ENCODE measurements around the gene PKMYT1. TPM values are rescaled to one million over a fixed set of nuclear protein-coding genes. Genes with fewer than 3 reads are reported as not detected.

PKMYT1 gene
- total and polyA plus RNA-seq, 5 donors from 2014 or later: 1.5 to 7.2 (median 3.1) TPM

GRCh38 chr16:2982402-2982801, 2.2 kb upstream of the PKMYT1 start:
- no peak for ATAC-seq (ENCODE audit: low read depth in 2 of 2)

DNA sequence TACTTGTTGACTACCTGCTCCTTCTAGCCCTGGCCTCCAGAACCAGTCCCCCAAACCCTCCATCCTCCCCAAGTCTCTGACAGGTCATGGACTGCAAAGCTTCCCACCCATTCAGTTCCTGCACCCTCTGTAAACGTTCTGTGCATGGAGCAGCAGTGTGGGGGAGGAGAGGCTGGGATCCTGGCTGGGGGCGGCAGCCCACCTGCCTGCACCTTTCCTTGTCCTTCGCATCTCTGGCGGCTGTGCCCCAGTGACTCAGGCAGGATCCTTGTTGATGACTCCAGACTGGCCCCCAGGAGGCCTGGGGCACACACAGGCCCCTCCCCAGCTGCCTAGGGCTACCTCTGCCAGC, 1.6 kb upstream of the PKMYT1 start:
- no peak for ATAC-seq (ENCODE audit: low read depth in 2 of 2)
- Mint-ChIP-seq H3K27me3 (peaks cover 13% of the 10 kb centered on the region), H3K36me3 (no peaks in the 10 kb centered on the region)

More at GRCh38 chr16:2982402-2982801, 2.2 kb upstream of the PKMYT1 start:
- H3K27ac ChIP-seq (ENCODE audit: insufficient read depth, low read length, poor library complexity, severe bottlenecking): no peak overlapping the region
- H3K4me1 ChIP-seq (ENCODE audit: control insufficient read depth, insufficient read depth, low read length, poor library complexity, severe bottlenecking): peaks cover 26% of the 10 kb centered on the region
- no peaks in the 10 kb centered on the region for H3K36me3 ChIP-seq (ENCODE audit: control insufficient read depth, insufficient read depth, low read length)
- H3K4me3 Mint-ChIP-seq: peak overlapping the region; percentile 10 to 87 (median 73)
- peaks cover 0 to 18% (median 4%) of the 10 kb centered on the region in 4 donors for H3K4me1 Mint-ChIP-seq
- H3K9me3 Mint-ChIP-seq: no peaks in the 10 kb centered on the region
- no peaks in the 10 kb centered on the region for H3K27me3 ChIP-seq (ENCODE audit: control insufficient read depth, insufficient read depth, low read length)
- H3K4me3 ChIP-seq (ENCODE audit: low read depth, low read length): no peak overlapping the region
- H3K9me3 ChIP-seq (ENCODE audit: control insufficient read depth in 2 of 2, low read length in 2 of 2): no peaks in the 10 kb centered on the region
- H3K27ac Mint-ChIP-seq: peak overlapping the region in 1 of 3 donors; percentile 42
- DNase-seq: no peak
- H3K27me3 Mint-ChIP-seq: peaks cover 13% of the 10 kb centered on the region
- no peaks in the 10 kb centered on the region for H3K36me3 Mint-ChIP-seq

DNA sequence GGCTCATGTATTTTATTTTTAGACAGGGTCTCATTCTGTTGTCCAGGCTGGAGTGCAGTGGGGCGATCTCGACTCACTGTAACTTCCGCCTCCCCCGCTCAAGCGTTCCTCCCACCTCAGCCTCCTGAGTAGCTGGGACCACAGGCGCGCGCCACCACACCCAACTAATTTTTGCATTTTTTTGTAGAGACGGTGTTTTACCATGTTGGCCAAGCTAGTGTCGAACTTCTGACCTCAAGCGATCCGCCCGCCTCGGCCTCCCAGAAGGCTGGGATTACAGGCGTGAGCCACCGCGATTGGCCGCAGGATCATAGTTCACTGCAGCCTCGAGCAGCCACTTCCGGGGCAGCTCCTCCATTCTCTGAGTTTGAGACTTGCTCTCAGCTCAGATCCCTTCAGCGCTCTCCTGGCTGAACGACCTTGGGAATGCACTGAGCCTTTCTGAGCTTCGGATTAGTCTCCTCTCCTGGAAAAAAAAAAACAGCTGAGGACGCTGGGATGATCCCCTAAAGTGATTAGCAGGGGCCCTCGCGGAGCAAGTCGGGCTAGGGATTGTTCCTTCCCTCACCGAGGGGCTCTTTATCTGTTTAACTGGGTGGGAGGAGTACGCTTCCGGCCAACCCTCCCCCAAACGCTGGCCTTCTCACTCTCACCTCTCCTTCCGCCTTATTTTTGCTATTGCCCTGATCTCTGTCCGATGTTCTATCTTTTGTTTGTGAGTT, 1.1 kb upstream of the PKMYT1 start:
- Mint-ChIP-seq H3K27me3 (peaks cover 13% of the 10 kb centered on the region), H3K27ac (peak overlapping the region in 2 of 3 donors; percentile 74 to 81), H3K36me3 (no peaks in the 10 kb centered on the region), H3K4me3 (peak overlapping the region; percentile 81 to 87 (median 84)), H3K4me1 (peaks cover 0 to 18% (median 4%) of the 10 kb centered on the region in 4 donors), H3K9me3 (no peaks in the 10 kb centered on the region)
- no peaks in the 10 kb centered on the region for H3K9me3 ChIP-seq (ENCODE audit: control insufficient read depth in 2 of 2, low read length in 2 of 2)
- DNase-seq: no peak
- no peaks in the 10 kb centered on the region for H3K36me3 ChIP-seq (ENCODE audit: control insufficient read depth, insufficient read depth, low read length)
- peaks cover 26% of the 10 kb centered on the region for H3K4me1 ChIP-seq (ENCODE audit: control insufficient read depth, insufficient read depth, low read length, poor library complexity, severe bottlenecking)
- no peaks in the 10 kb centered on the region for H3K27me3 ChIP-seq (ENCODE audit: control insufficient read depth, insufficient read depth, low read length)
- no peak overlapping the region for H3K4me3 ChIP-seq (ENCODE audit: low read depth, low read length)
- ATAC-seq (ENCODE audit: low read depth in 2 of 2): no peak
- H3K27ac ChIP-seq (ENCODE audit: insufficient read depth, low read length, poor library complexity, severe bottlenecking): no peak overlapping the region

More for the DNA sequence above, 1.6 kb upstream of the PKMYT1 start:
- DNase-seq: no peak
- H3K9me3 Mint-ChIP-seq: no peaks in the 10 kb centered on the region
- Histone ChIP-seq H3K27me3 (ENCODE audit: control insufficient read depth, insufficient read depth, low read length) (no peaks in the 10 kb centered on the region), H3K9me3 (ENCODE audit: control insufficient read depth in 2 of 2, low read length in 2 of 2) (no peaks in the 10 kb centered on the region), H3K4me1 (ENCODE audit: control insufficient read depth, insufficient read depth, low read length, poor library complexity, severe bottlenecking) (peaks cover 26% of the 10 kb centered on the region), H3K36me3 (ENCODE audit: control insufficient read depth, insufficient read depth, low read length) (no peaks in the 10 kb centered on the region), H3K27ac (ENCODE audit: insufficient read depth, low read length, poor library complexity, severe bottlenecking) (no peak overlapping the region), H3K4me3 (ENCODE audit: low read depth, low read length) (no peak overlapping the region)
- H3K4me3 Mint-ChIP-seq: peak overlapping the region in 3 of 4 donors; percentile 81 to 87 (median 83)
- H3K27ac Mint-ChIP-seq: no peak overlapping the region
- peaks cover 0 to 18% (median 4%) of the 10 kb centered on the region in 4 donors for H3K4me1 Mint-ChIP-seq

GRCh38 chr16:2979669-2980226, 498 bp downstream of the PKMYT1 start:
- no peaks in the 10 kb centered on the region for H3K36me3 Mint-ChIP-seq
- H3K9me3 ChIP-seq (ENCODE audit: control insufficient read depth in 2 of 2, low read length in 2 of 2): no peaks in the 10 kb centered on the region
- H3K4me3 ChIP-seq (ENCODE audit: low read depth, low read length): no peak overlapping the region
- peak overlapping the region; percentile 14 for H3K27ac ChIP-seq (ENCODE audit: insufficient read depth, low read length, poor library complexity, severe bottlenecking)
- DNase-seq (peak in 1 of 3 donors; percentile 27), ATAC-seq (ENCODE audit: low read depth in 2 of 2) (no peak)
- H3K4me3 Mint-ChIP-seq: peak overlapping the region in 3 of 4 donors; percentile 71 to 80 (median 72)
- no peaks in the 10 kb centered on the region for H3K27me3 ChIP-seq (ENCODE audit: control insufficient read depth, insufficient read depth, low read length)
- peak overlapping the region in 1 of 3 donors; percentile 20 for H3K27ac Mint-ChIP-seq
- peaks cover 26% of the 10 kb centered on the region for H3K4me1 ChIP-seq (ENCODE audit: control insufficient read depth, insufficient read depth, low read length, poor library complexity, severe bottlenecking)
- no peaks in the 10 kb centered on the region for H3K36me3 ChIP-seq (ENCODE audit: control insufficient read depth, insufficient read depth, low read length)
- H3K9me3 Mint-ChIP-seq: no peaks in the 10 kb centered on the region
- peaks cover 0 to 18% (median 4%) of the 10 kb centered on the region in 4 donors for H3K4me1 Mint-ChIP-seq
- peaks cover 11% of the 10 kb centered on the region for H3K27me3 Mint-ChIP-seq

- no peak for ATAC-seq (ENCODE audit: low read depth in 2 of 2)
- H3K4me3 ChIP-seq (ENCODE audit: low read depth, low read length): no peak overlapping the region
- peaks cover 0 to 12% (median 4%) of the 10 kb centered on the region in 4 donors for H3K4me1 Mint-ChIP-seq
- no peaks in the 10 kb centered on the region for H3K9me3 Mint-ChIP-seq
- H3K27me3 Mint-ChIP-seq: peaks cover 7% of the 10 kb centered on the region
- H3K36me3 Mint-ChIP-seq: no peaks in the 10 kb centered on the region
- H3K4me3 Mint-ChIP-seq: peak overlapping the region in 1 of 4 donors; percentile 81
- no peaks in the 10 kb centered on the region for H3K27me3 ChIP-seq (ENCODE audit: control insufficient read depth, insufficient read depth, low read length)
- peaks cover 17% of the 10 kb centered on the region for H3K4me1 ChIP-seq (ENCODE audit: control insufficient read depth, insufficient read depth, low read length, poor library complexity, severe bottlenecking)
- no peak for DNase-seq
- no peaks in the 10 kb centered on the region for H3K36me3 ChIP-seq (ENCODE audit: control insufficient read depth, insufficient read depth, low read length)
- no peak overlapping the region for H3K27ac Mint-ChIP-seq
- H3K9me3 ChIP-seq (ENCODE audit: control insufficient read depth in 2 of 2, low read length in 2 of 2): no peaks in the 10 kb centered on the region
- no peak overlapping the region for H3K27ac ChIP-seq (ENCODE audit: insufficient read depth, low read length, poor library complexity, severe bottlenecking)
Observed at GRCh38 chr16:2977440-2977839, 2.8 kb downstream of the PKMYT1 start.

DNA sequence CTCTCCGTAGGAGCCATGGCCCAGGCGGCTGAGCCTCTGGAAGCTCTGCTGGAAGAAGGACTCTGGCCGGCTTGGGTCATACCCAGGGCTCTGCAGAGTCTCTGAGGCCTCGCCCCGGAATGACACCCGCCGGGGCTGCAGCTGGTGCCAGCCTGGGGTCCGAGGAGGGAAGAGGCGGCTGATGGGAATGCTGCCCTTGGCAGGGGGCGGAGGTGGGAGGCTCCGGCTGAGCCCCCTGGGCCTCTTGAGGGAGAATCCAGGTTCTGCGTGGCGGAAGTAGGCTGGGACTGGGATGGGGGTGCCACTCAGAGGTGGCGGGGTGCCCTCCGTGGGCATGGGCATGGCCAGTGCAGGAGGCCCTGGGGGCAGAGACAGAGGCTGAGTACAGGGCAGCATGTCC, 3.6 kb downstream of the PKMYT1 start:
- Mint-ChIP-seq H3K4me1 (peaks cover 0 to 12% (median 1%) of the 10 kb centered on the region in 4 donors), H3K9me3 (no peaks in the 10 kb centered on the region), H3K27ac (no peak overlapping the region), H3K36me3 (no peaks in the 10 kb centered on the region), H3K27me3 (peaks cover 9% of the 10 kb centered on the region), H3K4me3 (peak overlapping the region in 1 of 4 donors; percentile 81)
- DNase-seq: no peak
- Histone ChIP-seq H3K4me1 (ENCODE audit: control insufficient read depth, insufficient read depth, low read length, poor library complexity, severe bottlenecking) (peaks cover 17% of the 10 kb centered on the region), H3K9me3 (ENCODE audit: control insufficient read depth in 2 of 2, low read length in 2 of 2) (no peaks in the 10 kb centered on the region), H3K27me3 (ENCODE audit: control insufficient read depth, insufficient read depth, low read length) (no peaks in the 10 kb centered on the region), H3K4me3 (ENCODE audit: low read depth, low read length) (no peak overlapping the region), H3K27ac (ENCODE audit: insufficient read depth, low read length, poor library complexity, severe bottlenecking) (no peak overlapping the region), H3K36me3 (ENCODE audit: control insufficient read depth, insufficient read depth, low read length) (no peaks in the 10 kb centered on the region)
- no peak for ATAC-seq (ENCODE audit: low read depth in 2 of 2)

DNA sequence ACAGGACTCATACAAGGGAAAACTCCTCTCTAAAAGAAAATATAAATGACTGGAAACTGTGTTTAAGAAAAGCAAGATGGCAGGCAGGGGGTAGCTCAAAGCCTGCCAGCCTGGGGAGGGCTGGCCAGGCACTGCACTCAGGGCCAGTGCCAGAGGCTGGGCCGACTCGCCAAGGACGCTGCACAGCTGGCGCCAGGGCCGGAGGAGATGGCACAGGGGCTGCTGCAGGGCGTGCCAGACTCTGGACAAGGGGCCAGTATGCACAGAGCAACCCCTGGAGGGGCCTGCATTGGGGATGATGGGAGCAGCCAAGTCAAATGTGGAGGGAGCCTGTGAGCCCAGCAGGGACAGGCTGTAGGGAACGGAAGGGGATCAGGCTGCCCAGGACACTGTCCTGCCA, 4.0 kb downstream of the PKMYT1 start:
- H3K9me3 Mint-ChIP-seq: no peaks in the 10 kb centered on the region
- H3K27me3 Mint-ChIP-seq: peaks cover 9% of the 10 kb centered on the region
- no peak overlapping the region for H3K27ac ChIP-seq (ENCODE audit: insufficient read depth, low read length, poor library complexity, severe bottlenecking)
- H3K4me1 Mint-ChIP-seq: peaks cover 0 to 11% (median 0%) of the 10 kb centered on the region in 4 donors
- no peaks in the 10 kb centered on the region for H3K27me3 ChIP-seq (ENCODE audit: control insufficient read depth, insufficient read depth, low read length)
- H3K4me1 ChIP-seq (ENCODE audit: control insufficient read depth, insufficient read depth, low read length, poor library complexity, severe bottlenecking): peaks cover 17% of the 10 kb centered on the region
- no peaks in the 10 kb centered on the region for H3K36me3 Mint-ChIP-seq
- no peak for DNase-seq
- H3K36me3 ChIP-seq (ENCODE audit: control insufficient read depth, insufficient read depth, low read length): no peaks in the 10 kb centered on the region
- no peak overlapping the region for H3K4me3 ChIP-seq (ENCODE audit: low read depth, low read length)
- ATAC-seq (ENCODE audit: low read depth in 2 of 2): no peak
- H3K27ac Mint-ChIP-seq: no peak overlapping the region
- no peaks in the 10 kb centered on the region for H3K9me3 ChIP-seq (ENCODE audit: control insufficient read depth in 2 of 2, low read length in 2 of 2)
- H3K4me3 Mint-ChIP-seq: peak overlapping the region in 1 of 4 donors; percentile 43
